GM19324 (cell line): ENCODE data around the gene GRK5.

ENCODE experiments used
- ATAC-seq: cut with Tn5 transposase; IDR thresholded peaks from one replicate; pipeline ENCODE4 v1.9.1; 2021; ENCODE audit warnings: mild to moderate bottlenecking, moderate library complexity; ENCODE audit not compliant: unreplicated experiment, low FRiP score

GRK5 gene

GRCh38 chr10:119447421-119447820 lies 240.1 kb downstream of the GRK5 start:
- ATAC-seq = no peak

- ATAC-seq = no peak
Measured at GRCh38 chr10:119447823-119448546, 240.6 kb downstream of the GRK5 start.

- no peak for ATAC-seq
Measured at GRCh38 chr10:119448628-119449584, 241.5 kb downstream of the GRK5 start.

GRCh38 chr10:119449760-119450461 lies 242.5 kb downstream of the GRK5 start:
- ATAC-seq = no peak

- ATAC-seq = no peak
Measured at GRCh38 chr10:119450606-119451299, 243.4 kb downstream of the GRK5 start.

GRCh38 chr10:119451300-119451896 lies 244.0 kb downstream of the GRK5 start:
- no peak for ATAC-seq

GRCh38 chr10:119452396-119452795 lies 245.0 kb downstream of the GRK5 start:
- ATAC-seq = no peak

GRCh38 chr10:119453313-119453712 lies 245.9 kb downstream of the GRK5 start:
- ATAC-seq = no peak

- ATAC-seq = no peak
Measured at GRCh38 chr10:119454316-119454715, 246.9 kb downstream of the GRK5 start.

GRCh38 chr10:119454990-119455389 lies 247.6 kb downstream of the GRK5 start:
- ATAC-seq = no peak

- ATAC-seq = no peak
Measured at GRCh38 chr10:119455609-119456434, 248.5 kb downstream of the GRK5 start.

GRCh38 chr10:119456435-119456810 lies 249.1 kb downstream of the GRK5 start:
- no peak for ATAC-seq

GRCh38 chr10:119457966-119458766 lies 250.8 kb downstream of the GRK5 start:
- ATAC-seq = no peak

GRCh38 chr10:119459681-119460340 lies 252.4 kb downstream of the GRK5 start:
- no peak for ATAC-seq

GRCh38 chr10:119460369-119461195 lies 253.2 kb downstream of the GRK5 start:
- no peak for ATAC-seq

- no peak for ATAC-seq
Measured at GRCh38 chr10:119461380-119461779, 254.0 kb downstream of the GRK5 start.

- peak; percentile 47 for ATAC-seq
Measured at GRCh38 chr10:119461923-119462322, 254.6 kb downstream of the GRK5 start.
